Measurements from ENCODE around the gene HRCT1.

DNA sequence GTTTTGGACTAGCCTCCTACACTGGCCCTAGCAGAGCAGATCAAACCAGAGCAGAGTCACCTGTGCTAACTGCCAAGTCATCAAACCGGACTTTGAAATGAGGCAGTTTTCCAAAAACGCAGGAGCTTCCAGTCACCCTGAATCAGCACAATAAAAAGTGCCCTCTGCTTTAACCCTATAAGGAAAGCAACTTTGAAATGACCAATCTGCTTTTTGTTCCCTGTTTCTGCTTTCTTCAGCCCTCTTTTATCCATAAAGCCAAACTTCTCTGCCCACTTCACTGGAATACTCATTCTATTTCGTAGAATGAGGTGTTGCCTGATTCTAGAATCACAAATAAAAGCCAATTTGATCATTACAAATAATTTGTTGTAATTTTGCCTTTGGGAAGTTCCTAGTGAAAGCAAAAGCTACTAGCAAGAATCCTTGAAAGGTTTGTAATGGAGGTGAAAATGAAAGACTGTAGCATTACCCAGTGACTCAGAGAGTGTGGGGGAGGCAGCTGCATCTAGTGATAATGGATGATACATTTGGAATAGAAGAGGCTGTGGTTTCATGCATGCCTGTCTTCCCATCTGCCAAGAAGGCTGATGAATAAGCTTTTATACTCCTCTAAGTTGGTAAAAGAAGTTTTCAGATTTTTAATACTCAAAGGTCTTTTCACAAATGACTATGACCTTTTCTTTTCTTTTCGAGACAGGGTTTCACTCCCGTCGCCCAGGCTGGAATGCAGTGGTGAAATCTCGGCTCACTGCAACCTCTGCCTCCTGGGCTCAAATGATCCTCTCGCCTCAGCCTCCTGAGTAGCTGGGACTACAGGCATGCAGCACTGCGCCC lies 18.1 kb downstream of the HRCT1 start:
- TF ChIP-seq POLR2A (IDR thresholded peaks at IDR 0.05) (no peak), CTCF (IDR thresholded peaks at IDR 0.05) (no peak)

All from testis (tissue), 2 donors.